Left kidney (tissue), 8 donors: ENCODE results near the gene SAMD11. TPM values are rescaled to one million over a fixed set of nuclear protein-coding genes. Genes with fewer than 3 reads are reported as not detected.
A peak's percentile ranks its signal among the peaks of the same experiment; 100 is the strongest.
"Not testable (repeated sequence)": the region's sequence is repeated elsewhere in the genome, so short reads cannot be mapped to it uniquely, and the experiment has no call there.

ENCODE experiments used
- DNase-seq: peaks from one replicate; pipeline ENCODE4 v3.0.0-alpha.2; 2013
- long read RNA-seq, 8 donors: transcript quantifications; one replicate each; lab custom pipeline, GENCODE V29; 2026
- polyA plus RNA-seq: library from polyadenylated mRNA; unstranded; fragments of 120-200 nt; gene quantifications from one replicate; pipeline ENCODE4 v1.2.1, GENCODE V29; 2013; ENCODE audit not compliant: insufficient read length

Gene SAMD11
- polyA plus RNA-seq = 45.7 TPM
- long read RNA-seq, donor 1, transcript SAMD11-201 (12 exons, 2,191 nt) = major isoform, 6 of 67 reads
- long read RNA-seq, donor 1, partial matches to known transcripts = 54 of 67 reads
- long read RNA-seq, donor 1, other reads (novel, unspliced or antisense) = 0 of 67 reads
- long read RNA-seq, donor 2, transcript SAMD11-203 (7 exons, 1,578 nt) = major isoform, 6 of 61 reads
- long read RNA-seq, donor 2, partial matches to known transcripts = 44 of 61 reads
- long read RNA-seq, donor 2, other reads (novel, unspliced or antisense) = 7 of 61 reads
- long read RNA-seq, donor 3, partial matches to known transcripts = 14 of 26 reads
- long read RNA-seq, donor 3, other reads (novel, unspliced or antisense) = 6 of 26 reads
- long read RNA-seq, donor 4 = 0 reads
- long read RNA-seq, donor 5, partial matches to known transcripts = 16 of 36 reads
- long read RNA-seq, donor 5, other reads (novel, unspliced or antisense) = 14 of 36 reads
- long read RNA-seq, donor 6, transcript SAMD11-201 (12 exons, 2,191 nt) = major isoform, 6 of 34 reads
- long read RNA-seq, donor 6, partial matches to known transcripts = 23 of 34 reads
- long read RNA-seq, donor 6, other reads (novel, unspliced or antisense) = 0 of 34 reads
- long read RNA-seq, donor 7, partial matches to known transcripts = 55 of 78 reads
- long read RNA-seq, donor 7, other reads (novel, unspliced or antisense) = 16 of 78 reads
- long read RNA-seq, donor 8, partial matches to known transcripts = 0 of 2 reads
- long read RNA-seq, donor 8, other reads (novel, unspliced or antisense) = 0 of 2 reads

GRCh38 chr1:923131-923990, at the start of gene SAMD11:
Gene SAMD11 (plus strand): TSS chr1:923923. CDS start chr1:924432, 509 bp downstream.
- DNase-seq = peak; percentile 94

GRCh38 chr1:876428-877208, 47.1 kb upstream of the SAMD11 start:
- not testable (repeated sequence) for DNase-seq

- DNase-seq = not testable (repeated sequence)
These were observed 46.3 kb upstream of the SAMD11 start for GRCh38 chr1:877209-877986.

GRCh38 chr1:880511-880910, 43.2 kb upstream of the SAMD11 start:
- not testable (repeated sequence) for DNase-seq

GRCh38 chr1:880915-881314, 42.8 kb upstream of the SAMD11 start:
- DNase-seq = not testable (repeated sequence)

GRCh38 chr1:886311-886710, 37.4 kb upstream of the SAMD11 start:
- DNase-seq = no peak

- no peak for DNase-seq
These were observed 37.0 kb upstream of the SAMD11 start for GRCh38 chr1:886760-887159.

- DNase-seq = no peak
These were observed 35.4 kb upstream of the SAMD11 start for GRCh38 chr1:888297-888696.

GRCh38 chr1:889774-890173, 33.9 kb upstream of the SAMD11 start:
- DNase-seq = not testable (repeated sequence)

- not testable (repeated sequence) for DNase-seq
These were observed 33.5 kb upstream of the SAMD11 start for GRCh38 chr1:890234-890633.

- DNase-seq = no peak
These were observed 33.1 kb upstream of the SAMD11 start for GRCh38 chr1:890661-891060.

GRCh38 chr1:897226-897625, 26.5 kb upstream of the SAMD11 start:
- DNase-seq = no peak

GRCh38 chr1:897951-898350, 25.8 kb upstream of the SAMD11 start:
- DNase-seq = not testable (repeated sequence)

GRCh38 chr1:899636-900317, 23.9 kb upstream of the SAMD11 start:
- no peak for DNase-seq

- DNase-seq = no peak
These were observed 22.4 kb upstream of the SAMD11 start for GRCh38 chr1:901108-901859.

GRCh38 chr1:902802-903201, 20.9 kb upstream of the SAMD11 start:
- no peak for DNase-seq

GRCh38 chr1:903305-903704, 20.4 kb upstream of the SAMD11 start:
- DNase-seq = no peak

- DNase-seq = no peak
These were observed 19.9 kb upstream of the SAMD11 start for GRCh38 chr1:903721-904271.
